GM23338 (cell line): ENCODE results near the gene ETFB. TPM values are rescaled to one million over a fixed set of nuclear protein-coding genes. Genes with fewer than 3 reads are reported as not detected.

Source experiments
- ATAC-seq: fragments of 200-7000 bp; cut with Tn5 transposase; 3 replicates; pipeline ENCODE4 v1.9.1; 2020
- DNase-seq: peaks from one replicate; pipeline ENCODE4 v3.0.0-alpha.2; 2015; ENCODE audit warnings: low spot score
- H2AFZ ChIP-seq: fragments of 200-600 bp; sonication (generic); 2 replicates; pipeline ENCODE4 v1.8.0; 2016; ENCODE audit warnings: antibody characterized with exemption, mild to moderate bottlenecking, moderate library complexity
- H3F3A ChIP-seq: fragments of 200-600 bp; sonication (generic); replicated peaks from 2 replicates; pipeline ENCODE4 v1.8.0; 2017; ENCODE audit warnings: antibody characterized with exemption, mixed run types, low read depth
- H3K27ac ChIP-seq: fragments of 200-600 bp; sonication (generic); 2 replicates; pipeline ENCODE4 v1.6.1; 2016; ENCODE audit warnings: low read depth
- H3K27me3 ChIP-seq: fragments of 200-600 bp; sonication (generic); 2 replicates; pipeline ENCODE4 v1.8.0; 2016; ENCODE audit warnings: mild to moderate bottlenecking, mixed run types, moderate library complexity; ENCODE audit not compliant: insufficient read depth
- H3K36me3 ChIP-seq: fragments of 200-600 bp; sonication (generic); 2 replicates; pipeline ENCODE4 v1.8.0; 2016; ENCODE audit warnings: mild to moderate bottlenecking; ENCODE audit not compliant: insufficient read depth
- H3K4me1 ChIP-seq: fragments of 200-600 bp; sonication (generic); 2 replicates; pipeline ENCODE4 v1.8.0; 2016; ENCODE audit warnings: mild to moderate bottlenecking, moderate library complexity; ENCODE audit not compliant: insufficient read depth
- H3K4me2 ChIP-seq: fragments of 200-600 bp; sonication (generic); 2 replicates; pipeline ENCODE4 v1.7.1; 2017; ENCODE audit warnings: mixed run types
- H3K4me3 ChIP-seq: fragments of 200-600 bp; sonication (generic); 2 replicates; pipeline ENCODE4 v1.6.1; 2016; ENCODE audit warnings: mixed run types
- H3K79me2 ChIP-seq: fragments of 200-600 bp; sonication (generic); replicated peaks from 2 replicates; pipeline ENCODE4 v1.8.0; 2017; ENCODE audit warnings: mild to moderate bottlenecking; ENCODE audit not compliant: insufficient read depth
- H3K9me2 ChIP-seq: fragments of 200-600 bp; sonication (generic); 2 replicates; pipeline ENCODE4 v1.8.0; 2017; ENCODE audit not compliant: insufficient read depth
- H4K20me1 ChIP-seq: fragments of 200-600 bp; sonication (generic); replicated peaks from 2 replicates; pipeline ENCODE4 v1.8.0; 2017; ENCODE audit warnings: mild to moderate bottlenecking; ENCODE audit not compliant: insufficient read depth
- H3K27ac Mint-ChIP-seq: 2 replicates; pipeline ENCODE4 v1.8.0; 2020; ENCODE audit warnings: inconsistent platforms, mild to moderate bottlenecking, moderate library complexity, mixed read lengths
- H3K27me3 Mint-ChIP-seq: 3 replicates; pipeline ENCODE4 v1.8.0; 2022; ENCODE audit warnings: low read depth, mild to moderate bottlenecking, moderate library complexity, mixed read lengths, inconsistent platforms; ENCODE audit not compliant: insufficient read depth, poor library complexity
- H3K36me3 Mint-ChIP-seq: 3 replicates; pipeline ENCODE4 v1.8.0; 2021; ENCODE audit warnings: low read depth, mild to moderate bottlenecking, inconsistent platforms, moderate library complexity, mixed read lengths
- H3K4me1 Mint-ChIP-seq: 3 replicates; pipeline ENCODE4 v1.8.0; 2020; ENCODE audit warnings: mild to moderate bottlenecking, inconsistent platforms, mixed read lengths
- H3K4me3 Mint-ChIP-seq: 3 replicates; pipeline ENCODE4 v1.8.0; 2021; ENCODE audit warnings: moderate library complexity, mild to moderate bottlenecking, inconsistent platforms, mixed read lengths
- H3K9me3 Mint-ChIP-seq: 3 replicates; pipeline ENCODE4 v1.8.0; 2020; ENCODE audit warnings: moderate library complexity, mild to moderate bottlenecking, inconsistent platforms, mixed read lengths
- CREB1 ChIP-seq: fragments of 250-450 bp; sonication (Bioruptor Pico); IDR thresholded peaks from 2 replicates; pipeline ENCODE4 v1.5.0; 2020; ENCODE audit warnings: low read depth, mild to moderate bottlenecking, moderate library complexity
- NANOG ChIP-seq: IDR thresholded peaks from 2 replicates; pipeline ENCODE4 v1.6.1; 2016; ENCODE audit warnings: antibody characterized with exemption, borderline replicate concordance
- POLR2AphosphoS5 ChIP-seq: IDR thresholded peaks from 2 replicates; pipeline ENCODE4 v1.6.1; 2016; ENCODE audit warnings: antibody characterized with exemption, low read depth
- STAT1 ChIP-seq: IDR thresholded peaks from one replicate; pipeline ENCODE4 v1.6.1; 2016; ENCODE audit warnings: antibody characterized with exemption; ENCODE audit not compliant: unreplicated experiment
- ZNF331 ChIP-seq: fragments of 250-450 bp; sonication (Bioruptor Pico); IDR thresholded peaks from 2 replicates; pipeline ENCODE4 v1.5.0; 2020; ENCODE audit warnings: low read depth, mild to moderate bottlenecking, moderate library complexity
- polyA plus RNA-seq: library from polyadenylated mRNA; unstranded; fragments of >200 nt; fragmentation: Nextera tagmentation; extraction: Ambion mirVana; gene quantifications from 2 replicates; pipeline ENCODE4 v1.2.1, GENCODE V29; 2016
- total RNA-seq: library from RNA; depleted of rRNA; stranded (reverse); fragments of >200 nt; shearing (Covaris generic); gene quantifications from 2 replicates; pipeline ENCODE4 v1.2.3, GENCODE V29; 2014
- TF ChIP-seq, protein P1 (sequence below), 2 experiments: fragments of 200-600 bp in 1 of 2; sonication (generic) in 1 of 2; conservative IDR thresholded peaks; 2 replicates each; pipeline versions ENCODE4 v1.5.1 to v1.6.1; 2016 to 2017; ENCODE audit warnings: antibody characterized with exemption in 2 of 2, low read depth in 2 of 2, mild to moderate bottlenecking in 2 of 2, moderate library complexity in 1 of 2
- TF ChIP-seq, protein P2 (sequence below): fragments of 250-450 bp; sonication (Bioruptor Pico); IDR thresholded peaks from 2 replicates; pipeline ENCODE4 v1.5.0; 2020; ENCODE audit warnings: mild to moderate bottlenecking, moderate library complexity
- TF ChIP-seq, protein P3 (sequence below): IDR thresholded peaks from 2 replicates; pipeline ENCODE4 v1.6.1; 2016; ENCODE audit warnings: antibody characterized with exemption

The ETFB gene
- total and polyA plus RNA-seq, 2 experiments from 2014 or later, result 37.3 to 63.4 TPM

DNA sequence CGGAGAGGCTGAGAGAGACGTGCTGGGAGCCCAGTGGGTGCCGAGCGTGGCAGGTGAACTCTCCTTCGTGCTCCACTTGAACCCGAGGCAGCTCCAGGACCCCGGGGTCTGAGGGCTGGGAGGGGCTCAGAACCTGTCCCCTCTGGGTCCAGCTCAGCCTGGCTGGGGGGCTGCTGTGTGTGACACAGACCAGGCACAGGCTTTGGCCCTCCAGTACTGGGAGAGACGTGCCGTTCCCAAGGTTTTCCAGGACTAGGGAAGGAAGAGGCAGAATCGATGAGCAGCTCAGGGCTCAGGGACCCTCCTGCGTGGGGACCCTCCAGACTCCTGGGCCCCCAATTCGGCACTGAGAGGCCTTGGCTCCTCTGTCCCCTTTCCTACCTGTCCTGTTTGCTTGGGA, 49.0 kb upstream of the ETFB start:
- Histone ChIP-seq H3K27me3 (no peaks in the 10 kb centered on the region), H3K27ac (no peak overlapping the region), H3F3A (no peaks in the 10 kb centered on the region), H3K4me2 (no peak overlapping the region), H4K20me1 (no peaks in the 10 kb centered on the region), H3K9me2 (no peaks in the 10 kb centered on the region), H3K79me2 (no peaks in the 10 kb centered on the region), H3K4me3 (no peak overlapping the region), H3K36me3 (no peaks in the 10 kb centered on the region), H3K4me1 (peaks cover 9% of the 10 kb centered on the region; the same call in 1 of the 2 replicates), H2AFZ (no peak overlapping the region)
- Mint-ChIP-seq H3K27ac (no peak overlapping the region), H3K4me1 (peaks cover 16% of the 10 kb centered on the region), H3K4me3 (no peak overlapping the region), H3K36me3 (peaks cover 7% of the 10 kb centered on the region; the same call in 1 of the 3 replicates), H3K27me3 (peaks cover 24% of the 10 kb centered on the region), H3K9me3 (no peaks in the 10 kb centered on the region)
- DNase-seq, result no peak
- no peak for ATAC-seq
- TF ChIP-seq CREB1, result no peak
- TF ChIP-seq, protein P1, sequence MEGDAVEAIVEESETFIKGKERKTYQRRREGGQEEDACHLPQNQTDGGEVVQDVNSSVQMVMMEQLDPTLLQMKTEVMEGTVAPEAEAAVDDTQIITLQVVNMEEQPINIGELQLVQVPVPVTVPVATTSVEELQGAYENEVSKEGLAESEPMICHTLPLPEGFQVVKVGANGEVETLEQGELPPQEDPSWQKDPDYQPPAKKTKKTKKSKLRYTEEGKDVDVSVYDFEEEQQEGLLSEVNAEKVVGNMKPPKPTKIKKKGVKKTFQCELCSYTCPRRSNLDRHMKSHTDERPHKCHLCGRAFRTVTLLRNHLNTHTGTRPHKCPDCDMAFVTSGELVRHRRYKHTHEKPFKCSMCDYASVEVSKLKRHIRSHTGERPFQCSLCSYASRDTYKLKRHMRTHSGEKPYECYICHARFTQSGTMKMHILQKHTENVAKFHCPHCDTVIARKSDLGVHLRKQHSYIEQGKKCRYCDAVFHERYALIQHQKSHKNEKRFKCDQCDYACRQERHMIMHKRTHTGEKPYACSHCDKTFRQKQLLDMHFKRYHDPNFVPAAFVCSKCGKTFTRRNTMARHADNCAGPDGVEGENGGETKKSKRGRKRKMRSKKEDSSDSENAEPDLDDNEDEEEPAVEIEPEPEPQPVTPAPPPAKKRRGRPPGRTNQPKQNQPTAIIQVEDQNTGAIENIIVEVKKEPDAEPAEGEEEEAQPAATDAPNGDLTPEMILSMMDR (conservative IDR thresholded peaks at IDR 0.05; ENCODE audit: low read depth in 2 of 2), result no peak
- TF ChIP-seq NANOG, result no peak
- TF ChIP-seq ZNF331 (CRISPR knock-in tag), result no peak
- no peak for TF ChIP-seq POLR2AphosphoS5
- TF ChIP-seq, protein P2, sequence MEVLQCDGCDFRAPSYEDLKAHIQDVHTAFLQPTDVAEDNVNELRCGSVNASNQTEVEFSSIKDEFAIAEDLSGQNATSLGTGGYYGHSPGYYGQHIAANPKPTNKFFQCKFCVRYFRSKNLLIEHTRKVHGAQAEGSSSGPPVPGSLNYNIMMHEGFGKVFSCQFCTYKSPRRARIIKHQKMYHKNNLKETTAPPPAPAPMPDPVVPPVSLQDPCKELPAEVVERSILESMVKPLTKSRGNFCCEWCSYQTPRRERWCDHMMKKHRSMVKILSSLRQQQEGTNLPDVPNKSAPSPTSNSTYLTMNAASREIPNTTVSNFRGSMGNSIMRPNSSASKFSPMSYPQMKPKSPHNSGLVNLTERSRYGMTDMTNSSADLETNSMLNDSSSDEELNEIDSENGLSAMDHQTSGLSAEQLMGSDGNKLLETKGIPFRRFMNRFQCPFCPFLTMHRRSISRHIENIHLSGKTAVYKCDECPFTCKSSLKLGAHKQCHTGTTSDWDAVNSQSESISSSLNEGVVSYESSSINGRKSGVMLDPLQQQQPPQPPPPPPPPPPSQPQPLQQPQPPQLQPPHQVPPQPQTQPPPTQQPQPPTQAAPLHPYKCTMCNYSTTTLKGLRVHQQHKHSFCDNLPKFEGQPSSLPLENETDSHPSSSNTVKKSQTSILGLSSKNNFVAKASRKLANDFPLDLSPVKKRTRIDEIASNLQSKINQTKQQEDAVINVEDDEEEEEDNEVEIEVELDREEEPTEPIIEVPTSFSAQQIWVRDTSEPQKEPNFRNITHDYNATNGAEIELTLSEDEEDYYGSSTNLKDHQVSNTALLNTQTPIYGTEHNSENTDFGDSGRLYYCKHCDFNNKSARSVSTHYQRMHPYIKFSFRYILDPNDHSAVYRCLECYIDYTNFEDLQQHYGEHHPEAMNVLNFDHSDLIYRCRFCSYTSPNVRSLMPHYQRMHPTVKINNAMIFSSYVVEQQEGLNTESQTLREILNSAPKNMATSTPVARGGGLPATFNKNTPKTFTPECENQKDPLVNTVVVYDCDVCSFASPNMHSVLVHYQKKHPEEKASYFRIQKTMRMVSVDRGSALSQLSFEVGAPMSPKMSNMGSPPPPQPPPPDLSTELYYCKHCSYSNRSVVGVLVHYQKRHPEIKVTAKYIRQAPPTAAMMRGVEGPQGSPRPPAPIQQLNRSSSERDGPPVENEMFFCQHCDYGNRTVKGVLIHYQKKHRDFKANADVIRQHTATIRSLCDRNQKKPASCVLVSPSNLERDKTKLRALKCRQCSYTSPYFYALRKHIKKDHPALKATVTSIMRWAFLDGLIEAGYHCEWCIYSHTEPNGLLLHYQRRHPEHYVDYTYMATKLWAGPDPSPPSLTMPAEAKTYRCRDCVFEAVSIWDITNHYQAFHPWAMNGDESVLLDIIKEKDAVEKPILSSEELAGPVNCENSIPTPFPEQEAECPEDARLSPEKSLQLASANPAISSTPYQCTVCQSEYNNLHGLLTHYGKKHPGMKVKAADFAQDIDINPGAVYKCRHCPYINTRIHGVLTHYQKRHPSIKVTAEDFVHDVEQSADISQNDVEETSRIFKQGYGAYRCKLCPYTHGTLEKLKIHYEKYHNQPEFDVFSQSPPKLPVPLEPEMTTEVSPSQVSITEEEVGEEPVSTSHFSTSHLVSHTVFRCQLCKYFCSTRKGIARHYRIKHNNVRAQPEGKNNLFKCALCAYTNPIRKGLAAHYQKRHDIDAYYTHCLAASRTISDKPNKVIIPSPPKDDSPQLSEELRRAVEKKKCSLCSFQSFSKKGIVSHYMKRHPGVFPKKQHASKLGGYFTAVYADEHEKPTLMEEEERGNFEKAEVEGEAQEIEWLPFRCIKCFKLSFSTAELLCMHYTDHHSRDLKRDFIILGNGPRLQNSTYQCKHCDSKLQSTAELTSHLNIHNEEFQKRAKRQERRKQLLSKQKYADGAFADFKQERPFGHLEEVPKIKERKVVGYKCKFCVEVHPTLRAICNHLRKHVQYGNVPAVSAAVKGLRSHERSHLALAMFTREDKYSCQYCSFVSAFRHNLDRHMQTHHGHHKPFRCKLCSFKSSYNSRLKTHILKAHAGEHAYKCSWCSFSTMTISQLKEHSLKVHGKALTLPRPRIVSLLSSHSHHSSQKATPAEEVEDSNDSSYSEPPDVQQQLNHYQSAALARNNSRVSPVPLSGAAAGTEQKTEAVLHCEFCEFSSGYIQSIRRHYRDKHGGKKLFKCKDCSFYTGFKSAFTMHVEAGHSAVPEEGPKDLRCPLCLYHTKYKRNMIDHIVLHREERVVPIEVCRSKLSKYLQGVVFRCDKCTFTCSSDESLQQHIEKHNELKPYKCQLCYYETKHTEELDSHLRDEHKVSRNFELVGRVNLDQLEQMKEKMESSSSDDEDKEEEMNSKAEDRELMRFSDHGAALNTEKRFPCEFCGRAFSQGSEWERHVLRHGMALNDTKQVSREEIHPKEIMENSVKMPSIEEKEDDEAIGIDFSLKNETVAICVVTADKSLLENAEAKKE, result no peak
- TF ChIP-seq, protein P3, sequence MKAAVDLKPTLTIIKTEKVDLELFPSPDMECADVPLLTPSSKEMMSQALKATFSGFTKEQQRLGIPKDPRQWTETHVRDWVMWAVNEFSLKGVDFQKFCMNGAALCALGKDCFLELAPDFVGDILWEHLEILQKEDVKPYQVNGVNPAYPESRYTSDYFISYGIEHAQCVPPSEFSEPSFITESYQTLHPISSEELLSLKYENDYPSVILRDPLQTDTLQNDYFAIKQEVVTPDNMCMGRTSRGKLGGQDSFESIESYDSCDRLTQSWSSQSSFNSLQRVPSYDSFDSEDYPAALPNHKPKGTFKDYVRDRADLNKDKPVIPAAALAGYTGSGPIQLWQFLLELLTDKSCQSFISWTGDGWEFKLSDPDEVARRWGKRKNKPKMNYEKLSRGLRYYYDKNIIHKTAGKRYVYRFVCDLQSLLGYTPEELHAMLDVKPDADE, result no peak
- TF ChIP-seq STAT1, result no peak
